HAP-1 (cell line): ENCODE measurements around the gene KLHL41.
A peak's percentile ranks its signal among the peaks of the same experiment; 100 is the strongest.

ENCODE experiments used
- DNase-seq, 2 experiments: peaks; one replicate each; pipeline ENCODE4 v3.0.0-alpha.2; 2016 to 2020; ENCODE audit warnings: low spot score in 2 of 2
- H3K27me3 ChIP-seq: fragments of 250-450 bp; sonication (Bioruptor Pico); 2 replicates; pipeline ENCODE4 v1.5.1; 2020; ENCODE audit warnings: low read depth, mild to moderate bottlenecking, moderate library complexity
- H3K36me3 ChIP-seq: fragments of 250-450 bp; sonication (Bioruptor Pico); replicated peaks from 2 replicates; pipeline ENCODE4 v1.5.1; 2020; ENCODE audit warnings: mild to moderate bottlenecking
- H3K4me1 ChIP-seq: fragments of 250-450 bp; sonication (Bioruptor Pico); 2 replicates; pipeline ENCODE4 v1.5.1; 2020; ENCODE audit warnings: mild to moderate bottlenecking
- H3K4me3 ChIP-seq: fragments of 250-450 bp; sonication (Bioruptor Pico); 2 replicates; pipeline ENCODE4 v1.5.1; 2020; ENCODE audit warnings: mild to moderate bottlenecking, moderate library complexity
- H3K9me3 ChIP-seq: fragments of 250-450 bp; sonication (Bioruptor Pico); 2 replicates; pipeline ENCODE4 v1.5.1; 2020; ENCODE audit warnings: mild to moderate bottlenecking, moderate library complexity
- in situ Hi-C: fragments of 300-500 bp; cut with MboI; formaldehyde crosslinking; loops from 3 replicates; pipeline ENCODE4 v1.14.3; 2020; ENCODE audit warnings: low sequenced_read_pairs, inconsistent platforms, mixed read lengths

The KLHL41 gene

DNA sequence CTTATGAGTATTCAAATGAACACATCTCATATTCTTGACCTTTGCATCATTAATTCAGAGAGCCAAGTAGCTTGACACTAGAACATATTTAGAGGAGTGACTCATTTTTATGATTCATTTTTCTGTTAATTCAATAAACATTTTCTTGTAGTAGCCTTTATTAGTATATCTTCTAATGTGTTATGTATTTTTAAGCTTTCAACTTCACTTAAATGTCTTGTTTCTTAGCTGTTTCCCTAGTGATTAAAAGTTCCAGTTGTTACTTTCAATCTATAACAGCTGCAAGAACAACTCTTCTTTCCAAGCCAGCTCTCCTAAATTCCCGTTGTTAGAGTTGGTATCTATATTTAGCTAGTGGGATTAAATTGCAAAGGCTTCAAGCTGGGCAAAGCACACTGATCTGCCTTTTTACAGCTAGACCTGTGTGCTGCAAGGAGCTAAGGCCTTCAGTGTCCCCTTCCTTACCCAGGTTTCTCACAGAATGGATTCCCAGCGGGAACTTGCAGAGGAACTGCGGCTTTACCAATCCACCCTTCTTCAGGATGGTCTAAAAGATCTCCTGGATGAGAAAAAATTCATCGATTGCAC lies at the start of gene KLHL41:
KLHL41 (plus strand) TSS at position 405 of the 588 bp plus-strand sequence; CDS start at position 482, 77 bp downstream.
- no peak for DNase-seq
- no peaks in the 10 kb centered on the region for H3K9me3 ChIP-seq
- no peaks in the 10 kb centered on the region for H3K36me3 ChIP-seq
- no peaks in the 10 kb centered on the region for H3K27me3 ChIP-seq
- H3K4me3 ChIP-seq, result no peak within 1 kb of the TSS
- in situ Hi-C loops, result no loop called here
- peaks cover 12% of the 10 kb centered on the region for H3K4me1 ChIP-seq

DNA sequence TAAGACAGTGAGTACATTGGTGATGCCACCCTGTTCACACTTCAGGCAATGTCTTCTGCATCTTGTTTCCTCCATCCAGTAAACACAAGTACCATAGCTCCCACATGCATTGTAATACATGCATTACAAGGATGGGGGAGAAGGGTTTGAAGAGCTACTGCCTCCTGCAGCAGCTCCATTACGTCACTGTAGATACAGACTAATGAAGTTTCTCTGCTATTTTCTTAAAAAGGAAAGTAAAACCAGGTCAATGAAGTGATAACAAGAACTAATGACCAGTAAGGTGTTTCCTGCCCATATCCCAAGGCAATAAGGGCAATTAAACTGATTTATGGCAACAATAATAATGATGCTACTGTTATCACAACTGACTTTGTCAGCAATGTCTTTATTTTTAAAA lies 48.4 kb upstream of the KLHL41 start:
- in situ Hi-C loops, result no loop called here

DNA sequence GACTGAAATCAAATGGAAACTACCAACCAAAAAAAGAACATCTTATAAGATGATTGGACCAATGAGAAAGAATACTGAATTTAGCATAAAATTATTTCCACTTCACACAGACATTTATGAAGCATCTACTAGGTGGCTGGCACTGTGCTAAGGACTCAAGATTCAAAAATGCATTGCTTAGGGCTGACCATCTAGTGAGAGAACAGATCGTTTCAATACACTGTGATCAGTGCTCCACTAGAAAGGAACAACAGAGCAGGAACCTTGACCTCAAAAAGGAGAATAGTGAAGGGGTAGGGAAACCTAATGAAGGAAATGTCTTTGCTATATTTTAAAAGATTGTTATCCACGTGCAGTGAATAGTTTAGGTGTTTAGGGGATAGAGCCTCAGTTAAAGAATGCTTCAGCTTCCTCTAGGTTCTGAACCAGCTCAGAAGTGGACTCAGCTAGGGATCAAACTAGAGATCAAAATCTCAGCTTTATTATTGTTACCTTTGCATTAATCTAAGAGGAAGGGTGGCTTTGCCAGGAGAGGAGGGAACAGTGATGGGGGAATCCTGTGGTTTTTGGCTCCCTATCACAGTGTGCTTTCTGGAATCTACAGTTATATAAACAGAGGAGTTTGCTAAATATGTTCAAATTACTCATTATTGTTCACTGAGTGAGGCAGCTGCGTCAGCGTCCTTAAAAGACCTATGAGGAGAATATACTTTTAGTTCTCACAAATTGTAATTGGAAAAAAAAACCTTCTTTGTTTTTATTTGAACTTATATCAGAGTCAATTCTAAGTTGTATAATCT lies 46.4 kb upstream of the KLHL41 start:
- in situ Hi-C loops, result no loop called here
- H3K9me3 ChIP-seq, result no peaks in the 10 kb centered on the region
- no peaks in the 10 kb centered on the region for H3K36me3 ChIP-seq
- no peaks in the 10 kb centered on the region for H3K4me1 ChIP-seq
- no peak for DNase-seq
- no peak overlapping the region for H3K4me3 ChIP-seq
- no peaks in the 10 kb centered on the region for H3K27me3 ChIP-seq

More for the DNA sequence above, 48.4 kb upstream of the KLHL41 start:
- Histone ChIP-seq H3K36me3 (no peaks in the 10 kb centered on the region), H3K4me3 (no peak overlapping the region), H3K27me3 (no peaks in the 10 kb centered on the region), H3K9me3 (no peaks in the 10 kb centered on the region), H3K4me1 (no peaks in the 10 kb centered on the region)
- DNase-seq, result no peak

DNA sequence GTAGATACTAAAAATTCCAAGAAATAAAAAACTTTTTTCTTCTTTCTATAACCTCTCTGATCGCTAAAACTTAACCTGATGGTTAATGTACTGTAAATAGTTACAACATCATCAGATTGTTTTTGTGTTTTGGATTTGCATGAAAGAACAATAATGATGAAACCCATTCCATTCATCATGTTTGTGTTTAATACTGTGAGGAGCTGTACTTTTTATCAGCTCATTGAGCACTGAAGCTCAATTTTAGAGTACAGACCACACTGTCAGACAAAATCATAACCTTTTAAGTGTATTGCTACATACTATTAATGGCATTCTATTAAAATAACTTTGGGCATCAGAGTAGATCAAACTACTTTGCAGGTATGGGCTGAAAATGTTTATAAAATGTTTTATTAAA lies 45.0 kb upstream of the KLHL41 start:
- Histone ChIP-seq H3K27me3 (no peaks in the 10 kb centered on the region), H3K4me1 (no peaks in the 10 kb centered on the region), H3K9me3 (no peaks in the 10 kb centered on the region), H3K4me3 (no peak overlapping the region), H3K36me3 (no peaks in the 10 kb centered on the region)
- no peak for DNase-seq
- in situ Hi-C loops, result no loop called here

DNA sequence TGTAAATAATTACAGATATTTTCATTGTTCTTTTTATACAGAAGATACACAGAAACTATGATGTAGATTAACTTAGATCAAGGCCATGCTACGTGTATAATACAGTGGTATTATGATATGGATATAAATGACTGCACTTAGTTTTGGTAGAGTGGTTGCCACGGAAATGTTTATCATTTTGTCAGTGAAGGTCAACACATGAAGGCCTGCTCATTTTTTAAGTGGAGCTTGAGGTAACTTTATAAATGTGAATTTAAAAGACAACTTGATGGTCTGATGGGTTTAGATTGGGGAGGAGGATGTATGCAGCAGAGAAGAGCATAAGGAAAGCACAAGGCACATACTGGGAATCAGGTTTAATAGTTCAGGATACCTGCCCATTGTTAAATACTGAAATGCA lies 44.6 kb upstream of the KLHL41 start:
- H3K4me1 ChIP-seq, result no peaks in the 10 kb centered on the region
- peak in 1 of 2 experiments; percentile 11 for DNase-seq
- in situ Hi-C loops, result no loop called here
- no peaks in the 10 kb centered on the region for H3K9me3 ChIP-seq
- no peaks in the 10 kb centered on the region for H3K36me3 ChIP-seq
- no peaks in the 10 kb centered on the region for H3K27me3 ChIP-seq
- H3K4me3 ChIP-seq, result no peak overlapping the region

DNA sequence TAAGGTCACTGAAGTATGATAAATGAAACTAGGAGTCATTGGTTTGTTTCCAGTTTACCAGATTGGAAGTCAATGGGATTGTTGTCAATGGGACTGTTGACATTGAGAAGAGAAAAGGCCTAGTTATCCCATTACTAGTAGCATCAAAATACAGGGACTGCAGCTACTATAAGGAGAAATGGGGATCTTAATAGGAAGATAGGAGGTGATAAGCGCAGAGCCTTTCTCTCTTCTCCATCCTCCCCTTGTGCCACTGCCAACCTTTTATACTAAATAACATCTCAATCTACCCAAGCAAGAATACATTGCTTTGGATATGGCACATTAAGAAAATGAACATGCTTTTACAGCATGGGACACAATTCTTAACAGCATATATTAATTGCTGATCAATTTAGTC lies 40.7 kb upstream of the KLHL41 start:
- DNase-seq, result no peak
- H3K4me3 ChIP-seq, result no peak overlapping the region

DNA sequence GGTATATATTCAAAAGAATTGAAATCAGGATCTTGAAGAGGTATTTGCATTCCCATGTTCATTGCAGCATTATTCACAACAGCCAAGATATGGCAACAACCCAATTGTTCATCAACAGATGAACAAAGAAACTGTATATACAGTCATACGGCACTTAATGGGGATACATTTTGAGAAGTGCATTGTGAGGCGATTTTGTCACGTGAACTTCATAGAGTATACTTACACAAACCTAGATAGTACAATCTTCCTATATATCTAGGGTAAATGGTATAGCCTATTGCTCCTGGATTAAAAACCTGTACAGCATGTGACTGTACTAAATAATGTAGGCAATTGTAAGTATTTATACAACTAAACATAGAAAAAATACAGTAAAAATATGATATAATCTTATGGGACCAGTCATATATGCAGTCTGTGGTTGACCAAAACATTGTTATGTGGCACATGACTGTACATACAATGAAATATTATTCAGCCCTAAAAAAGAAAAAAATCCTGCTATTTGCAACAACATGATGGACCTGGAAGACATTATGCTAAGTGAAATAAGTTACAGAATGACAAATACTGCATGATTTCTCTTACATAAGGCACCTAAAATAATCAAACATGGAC lies 39.4 kb upstream of the KLHL41 start:
- Histone ChIP-seq H3K9me3 (no peaks in the 10 kb centered on the region), H3K4me1 (no peaks in the 10 kb centered on the region), H3K27me3 (no peaks in the 10 kb centered on the region), H3K4me3 (no peak overlapping the region), H3K36me3 (no peaks in the 10 kb centered on the region)
- in situ Hi-C loops, result no loop called here
- DNase-seq, result no peak

More for the DNA sequence above, 40.7 kb upstream of the KLHL41 start:
- Histone ChIP-seq H3K9me3 (no peaks in the 10 kb centered on the region), H3K27me3 (no peaks in the 10 kb centered on the region), H3K4me1 (no peaks in the 10 kb centered on the region), H3K36me3 (no peaks in the 10 kb centered on the region)
- in situ Hi-C loops, result no loop called here

DNA sequence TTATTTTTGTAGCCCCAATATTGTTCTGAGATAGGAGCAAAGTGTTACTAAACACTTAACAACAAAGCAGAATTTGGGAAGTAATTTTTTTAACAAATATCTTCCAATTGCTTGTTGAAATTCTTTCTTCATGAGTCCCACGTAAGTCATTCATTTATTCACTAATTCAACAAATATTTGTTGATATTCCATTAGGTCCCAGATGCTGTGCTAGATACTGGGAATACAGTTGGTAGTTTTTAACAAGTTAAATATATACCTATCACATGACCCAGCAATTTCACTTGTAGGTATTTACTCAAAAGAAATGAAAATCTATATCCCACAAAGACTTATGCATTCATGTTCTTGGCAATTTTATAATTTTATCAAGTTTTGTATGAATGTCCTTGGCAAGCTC lies 37.3 kb upstream of the KLHL41 start:
- no peaks in the 10 kb centered on the region for H3K4me1 ChIP-seq
- no peak for DNase-seq
- no peaks in the 10 kb centered on the region for H3K27me3 ChIP-seq
- in situ Hi-C loops, result no loop called here
- no peaks in the 10 kb centered on the region for H3K36me3 ChIP-seq
- H3K9me3 ChIP-seq, result no peaks in the 10 kb centered on the region
- H3K4me3 ChIP-seq, result no peak overlapping the region

DNA sequence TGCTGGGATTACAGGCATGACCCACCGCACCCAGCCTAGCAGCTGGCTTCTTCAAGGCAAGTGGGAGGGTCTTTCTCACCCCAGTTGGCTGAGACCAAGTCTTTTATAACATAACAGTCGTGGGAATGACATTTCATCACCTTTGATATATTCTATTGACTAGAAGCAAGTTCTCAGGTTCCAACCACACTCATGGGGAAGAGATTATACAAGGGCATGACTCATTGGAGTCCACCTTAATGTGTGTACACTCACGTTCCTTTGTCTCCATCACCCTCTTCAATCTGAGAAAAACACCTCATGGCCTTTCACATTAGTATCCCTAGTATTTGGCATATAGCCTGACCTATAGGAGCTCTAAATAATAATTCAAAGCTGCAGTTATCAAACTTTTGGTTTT lies 33.0 kb upstream of the KLHL41 start:
- no peak for DNase-seq
- H3K9me3 ChIP-seq, result no peaks in the 10 kb centered on the region
- in situ Hi-C loops, result no loop called here
- H3K27me3 ChIP-seq, result no peaks in the 10 kb centered on the region
- H3K4me1 ChIP-seq, result peaks cover 5% of the 10 kb centered on the region; the same call in 1 of the 2 replicates
- H3K36me3 ChIP-seq, result no peaks in the 10 kb centered on the region
- H3K4me3 ChIP-seq, result no peak overlapping the region

DNA sequence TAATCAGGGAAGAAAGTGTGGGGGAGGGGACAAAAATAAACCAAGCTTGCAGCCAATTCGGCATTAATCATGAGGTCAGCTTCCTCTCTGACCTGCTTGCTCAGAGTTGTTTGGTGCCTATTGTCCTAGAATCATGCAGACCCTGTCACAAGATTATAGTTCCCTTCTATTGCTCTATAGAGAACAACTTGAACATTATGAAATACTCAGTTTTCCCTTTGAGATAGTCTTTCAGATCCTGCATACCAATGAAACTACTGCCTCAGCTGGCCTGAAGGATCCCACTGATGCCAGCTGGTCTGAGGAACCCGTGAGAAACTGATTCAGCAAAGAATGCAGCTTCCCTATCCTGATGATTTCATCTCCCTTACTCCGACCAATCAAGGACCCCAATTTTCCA lies 31.2 kb upstream of the KLHL41 start:
- no peaks in the 10 kb centered on the region for H3K27me3 ChIP-seq
- no peak overlapping the region for H3K4me3 ChIP-seq
- H3K9me3 ChIP-seq, result no peaks in the 10 kb centered on the region
- H3K4me1 ChIP-seq, result peaks cover 5% of the 10 kb centered on the region; the same call in 1 of the 2 replicates
- DNase-seq, result no peak
- in situ Hi-C loops, result no loop called here
- no peaks in the 10 kb centered on the region for H3K36me3 ChIP-seq

DNA sequence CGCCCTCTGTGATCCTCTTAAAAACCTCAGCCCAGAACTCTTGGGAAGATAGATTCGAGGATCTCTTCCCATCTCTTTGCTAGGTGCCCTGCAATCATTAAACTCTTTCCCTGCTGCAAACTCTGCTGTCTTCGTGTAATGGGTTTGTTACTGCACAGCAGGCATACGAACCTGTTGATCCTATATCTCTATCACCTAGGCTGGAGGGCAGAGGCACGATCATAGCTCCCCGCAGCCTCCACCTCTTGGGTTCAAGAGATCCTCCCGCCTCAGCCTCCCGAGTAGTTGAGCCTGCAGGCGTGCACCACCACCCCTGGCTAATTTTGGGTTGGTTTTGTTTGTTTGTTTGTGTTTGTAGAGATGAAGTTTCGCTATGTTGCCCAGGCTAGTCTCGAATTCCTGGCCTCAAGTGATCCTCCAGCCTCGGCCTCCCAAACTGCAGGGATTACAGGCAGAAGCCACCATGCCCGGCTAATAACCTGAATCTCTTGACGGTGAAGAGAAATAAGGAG lies 30.7 kb upstream of the KLHL41 start:
- H3K4me1 ChIP-seq, result peaks cover 5% of the 10 kb centered on the region; the same call in 1 of the 2 replicates
- no peaks in the 10 kb centered on the region for H3K27me3 ChIP-seq
- in situ Hi-C loops, result no loop called here
- H3K9me3 ChIP-seq, result no peaks in the 10 kb centered on the region
- peak overlapping the region; percentile 58 for H3K4me3 ChIP-seq
- no peaks in the 10 kb centered on the region for H3K36me3 ChIP-seq
- DNase-seq, result no peak

DNA sequence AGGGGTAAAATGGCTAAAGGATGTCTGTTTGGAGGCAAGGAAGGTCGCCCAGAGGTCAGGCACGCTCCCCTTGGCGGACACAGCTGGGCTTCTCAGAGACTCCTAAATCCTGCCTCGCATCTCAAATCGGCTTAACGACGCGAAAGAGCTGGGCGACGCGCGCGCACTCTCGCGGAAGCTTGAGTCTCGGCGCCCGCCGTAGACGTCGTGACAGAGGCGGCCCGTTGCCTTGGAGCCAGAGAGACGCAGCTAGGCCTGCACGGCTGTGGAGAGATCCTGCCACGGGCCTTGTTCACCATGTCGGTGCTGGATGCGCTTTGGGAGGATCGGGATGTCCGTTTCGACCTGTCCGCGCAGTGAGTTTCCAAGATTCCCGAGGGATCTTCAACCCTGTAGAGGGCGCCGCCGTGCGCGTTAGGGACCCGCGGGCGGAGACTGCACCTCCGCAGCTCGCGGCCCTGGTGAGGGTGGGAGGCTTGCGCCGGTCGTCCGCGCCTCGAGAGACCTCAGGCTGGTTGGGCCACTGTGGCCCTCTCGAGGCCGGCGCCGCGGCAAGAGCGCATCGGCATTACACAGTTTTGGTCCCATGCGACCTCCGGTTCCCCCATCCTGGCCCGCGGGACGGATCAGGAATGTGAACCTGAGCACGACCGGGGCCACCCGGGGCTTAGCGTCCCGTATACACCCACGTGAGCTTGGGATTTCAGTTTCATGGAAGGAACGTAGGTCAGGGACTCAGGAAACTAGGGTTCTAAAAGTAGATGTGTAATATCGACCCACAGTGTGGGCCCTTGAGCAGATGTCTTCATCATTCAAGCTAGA lies 30.0 kb upstream of the KLHL41 start, which contains the start of gene BBS5:
BBS5 (plus strand) TSS at position 238 of the 822 bp plus-strand sequence; CDS start at position 298, 60 bp downstream.
- no peaks in the 10 kb centered on the region for H3K36me3 ChIP-seq
- peak; percentile 64 to 85 for DNase-seq
- peaks cover 5% of the 10 kb centered on the region; the same call in 1 of the 2 replicates for H3K4me1 ChIP-seq
- H3K9me3 ChIP-seq, result no peaks in the 10 kb centered on the region
- in situ Hi-C loops, result no loop called here
- no peaks in the 10 kb centered on the region for H3K27me3 ChIP-seq
- H3K4me3 ChIP-seq, result peak within 1 kb of the TSS; percentile 58

DNA sequence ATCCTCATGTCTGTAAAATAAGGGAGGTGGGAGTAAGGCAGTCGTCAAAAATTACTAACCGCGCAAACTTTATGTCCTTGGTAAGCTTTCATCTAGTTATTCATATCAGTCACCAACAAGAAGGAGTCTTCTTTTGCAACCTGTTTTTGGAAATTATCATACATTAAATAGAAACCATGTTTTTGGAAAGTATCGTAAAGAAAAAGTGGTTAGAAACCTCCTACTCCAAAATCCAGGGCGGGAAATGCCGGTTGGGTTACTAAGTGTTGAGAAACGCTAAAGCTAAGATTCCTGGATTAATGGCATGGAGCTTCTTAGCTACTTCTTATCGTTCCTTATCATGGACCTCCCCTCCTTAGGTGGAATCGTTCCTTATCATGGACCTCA lies 29.4 kb upstream of the KLHL41 start:
- no peak for DNase-seq
- Histone ChIP-seq H3K4me3 (peak overlapping the region; percentile 58), H3K9me3 (no peaks in the 10 kb centered on the region), H3K27me3 (no peaks in the 10 kb centered on the region), H3K36me3 (no peaks in the 10 kb centered on the region), H3K4me1 (peaks cover 5% of the 10 kb centered on the region; the same call in 1 of the 2 replicates)
- in situ Hi-C loops, result no loop called here
